CD4-positive, alpha-beta T cell treated with Interleukin-21 for 1 hour (primary cell): ENCODE results near the gene CCR5.
A peak's percentile ranks its signal among the peaks of the same experiment; 100 is the strongest.
"Not testable (repeated sequence)": the region's sequence is repeated elsewhere in the genome, so short reads cannot be mapped to it uniquely, and the experiment has no call there.

ENCODE experiments used
- DNase-seq: peaks from one replicate; pipeline ENCODE4 v3.0.0-alpha.2; 2020

CCR5 gene

DNA sequence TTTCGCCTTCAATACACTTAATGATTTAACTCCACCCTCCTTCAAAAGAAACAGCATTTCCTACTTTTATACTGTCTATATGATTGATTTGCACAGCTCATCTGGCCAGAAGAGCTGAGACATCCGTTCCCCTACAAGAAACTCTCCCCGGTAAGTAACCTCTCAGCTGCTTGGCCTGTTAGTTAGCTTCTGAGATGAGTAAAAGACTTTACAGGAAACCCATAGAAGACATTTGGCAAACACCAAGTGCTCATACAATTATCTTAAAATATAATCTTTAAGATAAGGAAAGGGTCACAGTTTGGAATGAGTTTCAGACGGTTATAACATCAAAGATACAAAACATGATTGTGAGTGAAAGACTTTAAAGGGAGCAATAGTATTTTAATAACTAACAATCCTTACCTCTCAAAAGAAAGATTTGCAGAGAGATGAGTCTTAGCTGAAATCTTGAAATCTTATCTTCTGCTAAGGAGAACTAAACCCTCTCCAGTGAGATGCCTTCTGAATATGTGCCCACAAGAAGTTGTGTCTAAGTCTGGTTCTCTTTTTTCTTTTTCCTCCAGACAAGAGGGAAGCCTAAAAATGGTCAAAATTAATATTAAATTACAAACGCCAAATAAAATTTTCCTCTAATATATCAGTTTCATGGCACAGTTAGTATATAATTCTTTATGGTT is at the start of gene CCR5:
CCR5 (plus strand) TSS at position 108 of the 680 bp plus-strand sequence. CDS start 1,957 bp downstream, outside the sequence.
- peak; percentile 64 for DNase-seq

DNA sequence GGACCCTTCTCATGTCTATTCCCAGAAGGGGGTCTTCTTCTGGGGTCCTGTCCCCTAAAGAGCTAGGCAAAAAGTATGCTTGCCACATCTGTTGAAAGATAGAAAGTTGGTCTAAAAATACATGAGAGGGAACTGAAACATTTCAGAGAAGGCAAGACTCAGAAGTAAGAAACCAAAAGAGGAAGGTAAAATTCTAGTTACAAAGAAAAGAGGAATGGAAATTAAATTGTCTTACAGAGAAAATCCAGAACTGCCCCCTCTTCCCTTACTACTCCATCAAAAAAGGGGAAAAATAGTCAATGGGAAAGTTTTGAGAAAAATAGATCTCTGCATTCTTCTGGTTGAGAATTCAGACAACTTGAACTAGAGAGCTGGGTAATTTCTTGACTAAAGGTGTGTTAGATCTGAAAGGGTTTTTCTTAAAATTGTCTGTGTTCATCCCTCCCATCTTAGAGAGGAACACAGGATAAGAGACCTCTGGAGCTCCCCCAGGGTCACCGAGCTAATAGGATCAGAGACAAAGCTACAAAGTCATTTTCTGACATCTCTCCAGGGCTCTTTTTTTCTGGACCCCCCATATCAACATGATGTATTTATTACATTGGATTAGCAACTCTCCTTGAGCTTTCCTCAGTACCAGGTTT is 49.2 kb upstream of the CCR5 start:
- no peak for DNase-seq

DNA sequence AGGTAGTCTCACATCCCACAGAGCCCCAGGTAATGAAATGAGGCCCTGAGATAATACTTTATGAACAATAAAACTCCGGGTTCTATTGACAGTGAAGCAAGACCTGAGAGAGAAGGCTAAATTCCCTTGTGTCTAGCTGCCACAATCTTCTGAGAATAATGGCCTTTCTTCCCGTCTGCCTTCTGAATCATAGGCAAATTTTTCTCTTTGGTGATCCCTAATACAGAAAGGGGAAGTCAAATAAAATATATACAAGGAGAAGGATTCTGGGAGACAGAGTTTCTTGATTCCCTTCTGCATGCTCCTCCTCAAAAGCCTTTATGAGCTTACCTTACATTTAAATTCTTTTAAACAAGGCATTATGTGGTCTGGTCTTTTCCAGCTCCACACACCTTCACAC is 46.7 kb upstream of the CCR5 start:
- DNase-seq: no peak

DNA sequence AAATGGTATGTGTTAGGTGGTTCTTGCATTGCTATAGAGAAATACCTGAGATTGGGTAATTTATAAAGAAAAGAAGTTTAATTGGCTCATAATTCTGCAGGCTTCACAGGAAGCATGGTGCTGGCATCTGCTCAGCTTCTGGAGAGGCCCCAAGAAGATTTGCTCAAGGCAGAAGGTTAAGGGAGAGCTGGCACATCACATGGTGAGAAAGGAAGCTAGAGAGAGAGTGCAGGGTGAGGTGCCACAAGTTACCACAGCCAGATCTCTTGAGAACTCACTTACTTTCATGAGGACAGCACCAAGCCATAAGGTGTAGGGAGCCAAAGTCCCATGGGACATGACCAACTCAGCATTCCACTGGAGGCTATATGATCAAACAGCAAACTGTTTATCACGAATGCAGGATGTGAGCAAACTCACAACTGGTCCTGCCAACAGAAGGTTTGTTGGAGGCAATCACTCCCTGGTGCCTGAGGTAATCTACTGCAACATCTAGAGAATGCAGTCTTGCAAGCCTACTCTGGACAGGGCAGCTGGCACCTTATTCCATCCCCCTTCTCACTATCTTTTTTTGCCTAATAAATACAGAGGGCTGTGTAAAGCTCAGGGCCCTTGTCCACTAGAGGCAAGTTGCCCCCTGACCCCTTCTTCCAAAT is 45.0 kb upstream of the CCR5 start:
- DNase-seq: no peak

DNA sequence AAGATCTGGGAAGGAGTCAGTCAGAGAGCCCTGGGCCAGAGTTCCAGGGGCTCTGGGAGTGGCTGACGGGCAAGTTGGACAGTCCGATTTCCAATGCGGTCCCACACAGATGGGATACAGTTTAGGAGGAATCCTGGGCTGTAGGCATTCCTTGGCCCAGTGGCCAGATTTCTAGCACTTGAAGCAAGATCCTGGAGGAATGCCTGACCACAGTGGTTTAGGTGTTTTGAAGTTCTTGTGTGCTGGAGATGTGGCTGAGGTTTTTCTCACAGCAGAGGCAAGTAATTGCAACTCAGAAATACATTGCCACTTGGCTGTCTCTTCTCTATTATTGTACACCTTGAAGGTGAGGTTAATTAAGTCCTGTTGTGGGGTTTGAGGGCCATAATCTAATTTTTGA is 40.1 kb upstream of the CCR5 start:
- not testable (repeated sequence) for DNase-seq

DNA sequence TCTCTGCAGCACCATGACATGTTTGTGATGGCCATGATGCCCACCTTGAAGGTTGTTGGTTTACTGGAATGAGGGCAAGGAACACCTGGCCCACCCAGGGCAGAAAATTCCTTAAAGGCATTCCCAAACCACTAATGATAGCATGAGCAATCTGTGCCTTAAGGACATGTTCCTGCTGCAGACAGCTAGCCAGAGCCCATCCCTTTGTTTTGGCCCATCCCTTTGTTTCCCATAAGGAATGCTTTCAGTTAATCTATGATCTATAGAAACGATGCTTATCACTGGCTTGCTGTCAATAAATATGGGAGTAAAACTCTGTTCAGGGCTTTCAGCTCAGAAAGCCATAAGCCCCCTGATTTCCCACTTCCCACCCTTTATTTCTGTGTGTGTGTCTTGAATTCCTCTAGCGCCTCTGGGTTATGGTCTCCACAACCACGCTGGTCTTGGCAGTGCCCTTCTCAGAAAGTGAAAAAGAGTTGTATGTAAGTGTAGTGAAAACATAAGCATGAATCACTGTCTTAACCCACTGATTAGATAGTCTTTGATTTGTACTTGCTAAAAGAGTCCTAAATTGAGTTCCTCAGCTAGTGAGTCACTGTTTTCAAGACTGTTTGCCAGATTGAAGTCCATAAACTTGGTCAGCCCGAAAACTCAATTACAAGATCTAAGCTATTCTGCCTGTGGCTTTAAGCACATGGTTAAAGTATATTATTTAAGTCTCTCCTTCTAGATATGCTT is 35.8 kb upstream of the CCR5 start:
- no peak for DNase-seq

DNA sequence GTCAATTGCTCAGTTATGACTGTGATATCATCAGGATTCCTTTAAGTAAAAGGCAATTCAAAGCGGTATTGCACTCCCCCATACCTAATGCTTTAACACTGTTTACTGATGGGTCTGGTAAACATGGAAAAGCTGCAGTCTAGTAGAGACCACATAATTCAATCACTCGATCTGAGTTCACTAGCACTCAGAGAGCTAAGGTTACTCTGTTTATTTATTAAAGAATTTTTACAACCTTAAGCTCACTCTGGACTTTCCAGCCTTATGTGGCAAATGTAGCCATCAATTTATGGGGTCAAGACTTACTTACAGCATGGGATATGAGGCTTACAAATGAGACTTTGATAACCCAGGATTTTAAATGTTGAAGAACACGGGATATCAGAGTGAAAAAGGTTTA is 35.2 kb upstream of the CCR5 start:
- no peak for DNase-seq

DNA sequence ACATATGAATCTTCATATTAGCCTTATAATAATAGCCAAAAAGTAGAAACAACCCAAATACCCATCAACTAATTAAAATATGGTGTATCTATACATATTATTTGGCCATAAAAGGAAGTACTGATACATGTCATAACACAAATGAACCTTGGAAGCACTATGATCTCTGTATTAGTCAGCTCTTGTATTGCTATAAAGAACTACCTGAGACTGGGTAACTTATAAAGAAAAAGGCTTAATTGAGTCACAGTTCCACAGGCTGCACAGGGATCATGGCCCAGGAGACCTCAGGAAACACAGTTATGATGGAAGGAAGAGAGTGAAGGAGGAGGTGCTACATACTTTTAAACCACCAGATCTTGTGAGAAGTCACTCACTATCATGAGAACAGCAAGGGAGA is 32.8 kb upstream of the CCR5 start:
- no peak for DNase-seq

DNA sequence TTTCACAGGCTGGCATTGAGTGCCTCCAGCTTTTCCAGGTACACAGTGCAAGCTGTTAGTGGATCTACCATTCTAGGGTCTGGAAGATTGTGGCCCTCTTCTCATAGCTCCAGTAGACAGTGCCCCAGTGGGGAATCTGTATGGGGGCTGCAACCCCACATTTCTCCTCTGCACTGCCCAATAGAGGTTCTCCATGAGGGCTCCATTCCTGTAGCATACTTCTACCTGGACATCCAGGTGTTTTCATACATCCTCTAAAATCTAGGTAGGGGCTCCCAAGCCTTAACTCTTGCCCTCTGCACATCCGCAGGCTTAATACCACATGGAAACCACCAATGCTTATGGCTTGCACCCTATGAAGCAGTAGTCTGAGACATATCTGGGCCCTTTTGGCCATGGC is 31.9 kb upstream of the CCR5 start:
- no peak for DNase-seq

DNA sequence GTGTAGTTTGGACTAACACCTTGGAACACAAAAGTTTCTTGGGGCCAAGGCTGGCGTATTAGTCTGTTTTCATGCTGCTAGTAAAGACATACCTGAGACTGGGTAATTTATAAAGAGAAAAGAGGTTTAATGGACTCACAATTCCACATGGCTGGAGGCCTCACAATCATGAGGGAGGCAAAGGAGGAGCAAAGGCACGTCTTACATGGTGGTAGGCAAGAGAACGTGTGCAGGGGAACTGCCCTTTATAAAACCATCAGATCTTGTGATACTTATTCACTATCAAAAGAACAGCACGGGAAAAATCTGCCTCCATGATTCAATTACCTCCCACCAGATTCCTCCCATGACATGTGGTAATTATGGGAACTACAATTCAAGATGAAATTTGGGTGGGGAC is 26.3 kb upstream of the CCR5 start:
- DNase-seq: no peak

DNA sequence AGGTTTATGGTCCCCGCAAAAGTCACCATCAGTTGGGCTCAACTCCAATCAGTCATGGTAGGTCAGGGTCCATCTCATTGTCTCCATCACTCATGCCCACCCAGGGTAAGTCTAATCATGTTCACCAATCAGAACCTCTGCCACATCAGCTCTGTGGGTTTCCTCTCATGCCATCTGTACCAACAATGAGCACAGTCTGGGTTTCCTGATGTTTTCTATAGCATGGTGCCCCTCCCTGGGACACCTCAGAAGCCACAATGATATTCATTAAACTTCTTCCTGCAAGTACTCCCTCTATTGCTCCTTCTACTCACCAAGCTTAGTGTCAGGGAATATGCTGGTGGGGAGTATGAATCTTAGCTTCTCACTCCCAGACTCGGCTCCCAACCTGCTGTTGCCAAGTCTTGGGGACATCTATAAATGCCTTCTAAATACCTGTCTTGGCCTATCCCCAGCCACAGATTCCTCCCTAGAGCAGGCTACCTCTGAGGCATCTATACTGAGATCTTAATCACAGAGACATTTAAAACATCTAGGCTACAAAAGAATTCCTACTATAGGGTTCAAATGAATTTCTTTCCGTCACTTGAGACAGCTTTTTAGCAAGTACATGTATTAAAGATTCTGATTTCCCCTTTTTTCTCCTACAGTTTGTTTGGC is 21.8 kb upstream of the CCR5 start:
- DNase-seq: no peak

DNA sequence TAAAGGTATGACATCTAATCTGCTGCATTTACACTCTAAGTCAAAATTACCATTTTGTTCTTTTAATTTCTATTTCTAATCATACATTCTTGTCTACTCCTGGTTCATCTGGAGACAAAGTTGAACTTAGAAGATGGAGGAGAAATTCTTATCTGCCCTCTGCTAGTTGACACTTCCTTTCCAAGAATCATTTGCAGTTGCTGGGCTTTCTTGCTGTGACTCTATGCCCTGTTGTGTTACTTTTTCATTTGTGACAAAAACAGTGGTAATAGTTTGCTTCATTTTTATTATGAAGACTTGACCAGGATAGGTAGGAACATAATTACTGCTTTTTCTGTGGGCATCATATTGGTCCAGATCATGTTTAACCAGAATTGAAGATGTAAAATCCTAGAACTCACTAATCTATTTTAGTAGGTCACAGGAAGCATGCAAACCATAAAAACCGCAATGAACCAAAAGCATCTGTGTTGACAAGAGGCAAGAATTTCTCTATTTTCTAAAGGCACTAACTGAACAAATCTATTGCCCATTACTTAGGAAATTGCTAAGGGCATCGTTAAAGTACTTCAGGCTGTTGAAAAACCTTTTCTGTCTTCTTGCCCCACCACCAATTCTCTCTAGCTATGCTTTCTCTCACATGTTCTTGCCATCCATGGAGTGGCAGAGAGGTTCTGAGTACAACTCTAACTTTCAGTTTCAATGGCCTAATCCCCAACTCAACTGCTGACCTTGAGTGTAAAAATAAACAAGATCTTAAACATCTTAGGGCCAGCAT is 21.1 kb upstream of the CCR5 start:
- DNase-seq: peak; percentile 43

DNA sequence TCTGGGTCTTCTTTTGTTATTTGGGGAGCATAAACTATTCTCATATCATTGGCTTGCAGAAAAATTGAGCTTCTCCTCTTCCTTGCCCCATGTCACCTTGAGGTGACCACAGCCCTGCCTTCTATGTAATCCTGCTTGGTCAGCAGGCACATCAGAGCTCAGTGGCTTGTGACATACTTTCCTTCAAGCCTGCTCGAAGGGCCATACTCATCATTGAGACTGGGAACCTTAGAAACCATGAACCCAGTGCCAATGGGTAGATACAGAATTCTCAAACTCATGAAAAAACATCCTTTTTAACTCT is 20.5 kb upstream of the CCR5 start:
- no peak for DNase-seq

DNA sequence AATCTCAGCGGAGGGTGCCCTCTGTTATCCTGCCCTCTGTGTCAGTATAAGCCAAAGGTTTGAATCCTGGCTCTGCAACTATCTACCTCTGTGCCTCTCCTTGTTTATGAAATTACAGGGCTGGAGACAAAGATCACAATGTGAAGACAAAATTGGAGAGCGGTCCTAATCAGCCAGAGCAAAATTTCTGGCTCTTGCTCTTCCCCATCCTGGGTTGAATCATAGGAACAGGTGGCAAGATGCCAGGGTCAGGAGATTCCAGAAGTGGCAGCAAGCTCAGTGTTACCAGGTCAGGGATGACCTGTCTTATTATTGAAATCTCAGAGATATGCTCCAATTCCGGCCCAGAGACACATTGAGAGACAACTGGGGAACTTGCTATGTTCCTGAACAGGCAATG is 19.1 kb upstream of the CCR5 start:
- DNase-seq: no peak

DNA sequence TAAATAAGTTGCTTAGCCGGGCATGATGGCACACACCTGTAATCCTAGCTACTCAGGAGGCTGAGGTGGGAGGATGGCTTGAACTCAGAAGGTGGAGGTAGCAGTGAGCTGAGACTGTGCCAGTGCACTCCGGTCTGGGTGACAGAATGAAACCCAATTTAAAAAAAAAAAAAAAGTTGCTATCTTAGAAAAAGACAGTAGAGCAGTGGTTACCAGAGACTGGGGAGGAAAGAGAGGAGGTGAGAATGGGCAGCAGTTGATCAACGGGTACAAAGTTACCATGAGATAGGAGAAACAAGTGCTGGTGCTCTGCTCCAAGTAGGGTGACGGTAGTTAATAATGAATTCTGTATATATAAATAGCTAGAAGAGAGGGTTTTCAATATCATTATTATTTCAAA is 17.7 kb upstream of the CCR5 start:
- no peak for DNase-seq

DNA sequence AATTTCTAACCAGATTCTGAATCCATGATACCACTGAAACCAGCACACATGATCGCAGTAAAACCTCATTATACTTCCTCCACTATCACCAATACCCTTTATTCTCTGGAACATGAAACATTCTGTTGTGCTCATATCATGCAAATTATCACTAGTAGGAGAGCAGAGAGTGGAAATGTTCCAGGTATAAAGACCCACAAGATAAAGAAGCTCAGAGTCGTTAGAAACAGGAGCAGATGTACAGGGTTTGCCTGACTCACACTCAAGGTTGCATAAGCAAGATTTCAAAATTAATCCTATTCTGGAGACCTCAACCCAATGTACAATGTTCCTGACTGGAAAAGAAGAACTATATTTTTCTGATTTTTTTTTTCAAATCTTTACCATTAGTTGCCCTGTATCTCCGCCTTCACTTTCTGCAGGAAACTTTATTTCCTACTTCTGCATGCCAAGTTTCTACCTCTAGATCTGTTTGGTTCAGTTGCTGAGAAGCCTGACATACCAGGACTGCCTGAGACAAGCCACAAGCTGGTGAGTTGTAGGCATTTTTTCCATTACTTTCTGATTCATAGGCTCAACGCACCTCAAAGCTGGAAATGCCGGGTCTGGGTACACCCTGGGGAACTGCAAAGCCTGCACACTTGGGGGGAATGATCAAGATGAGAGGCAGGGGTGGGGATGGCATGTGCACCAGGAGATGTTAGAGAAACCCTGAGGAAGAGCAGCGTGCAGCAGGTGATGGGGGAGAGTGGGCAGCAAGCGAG is 16.9 kb upstream of the CCR5 start, which contains the start of gene CCR2:
CCR2 (plus strand) TSS at position 465 of the 764 bp plus-strand sequence. CDS start 3,417 bp downstream, outside the sequence.
- no peak for DNase-seq

DNA sequence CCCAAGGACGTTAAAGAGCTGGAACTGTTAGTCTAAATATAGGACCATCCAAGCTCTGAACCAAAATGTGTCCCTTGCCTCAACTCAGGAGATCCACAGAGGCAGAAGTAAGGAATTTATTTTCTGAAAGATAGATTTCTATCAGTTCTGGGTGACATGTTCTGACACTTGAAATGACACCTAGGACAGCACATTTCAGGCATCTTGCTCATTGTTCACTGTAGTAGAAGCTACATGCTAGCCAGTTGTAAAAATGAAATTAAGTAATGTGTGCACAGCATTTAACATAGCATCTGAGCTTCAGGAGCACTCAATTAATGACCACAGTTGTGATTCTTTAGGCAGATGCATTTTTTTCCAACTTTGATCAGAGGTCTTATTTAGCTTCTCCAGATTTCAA is 16.3 kb upstream of the CCR5 start:
- no peak for DNase-seq

DNA sequence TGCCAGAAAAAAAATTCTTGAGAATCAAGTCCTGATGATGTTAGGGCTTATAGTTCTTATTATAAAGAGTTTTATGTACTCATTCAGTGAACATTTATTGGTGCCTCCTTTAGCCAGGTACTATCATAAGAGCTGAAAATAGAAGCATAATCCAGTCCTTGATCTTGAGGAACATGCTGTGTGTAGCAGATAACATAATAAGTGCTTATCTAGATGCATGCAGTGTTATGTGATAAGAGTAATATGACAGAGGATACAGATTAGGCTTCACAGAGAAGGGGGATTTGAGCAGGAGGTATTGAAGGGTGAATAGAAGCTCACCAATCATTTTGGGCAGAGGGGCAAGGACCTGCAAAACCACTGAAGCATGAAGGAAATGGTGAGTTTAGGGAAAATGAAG is 15.8 kb upstream of the CCR5 start:
- no peak for DNase-seq

DNA sequence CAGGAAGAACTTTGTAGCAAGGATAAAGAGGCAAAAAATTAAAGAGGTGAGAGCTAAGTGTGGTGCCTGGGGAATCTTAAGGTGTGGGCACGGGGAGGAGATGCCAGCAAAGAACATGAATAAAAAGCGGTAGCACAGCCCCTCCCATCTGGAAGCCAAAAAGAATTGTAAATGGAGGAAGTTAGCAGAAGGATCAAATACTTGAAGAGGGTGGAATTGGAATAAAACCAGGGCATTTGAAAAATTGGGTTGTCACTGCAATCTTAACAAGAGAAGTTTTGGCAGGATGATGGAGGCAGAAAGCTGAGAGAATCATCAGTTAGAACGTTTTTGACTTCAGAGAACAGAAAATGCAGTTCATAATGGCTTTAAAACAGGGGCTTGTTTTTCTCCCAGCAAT is 14.5 kb upstream of the CCR5 start:
- no peak for DNase-seq

DNA sequence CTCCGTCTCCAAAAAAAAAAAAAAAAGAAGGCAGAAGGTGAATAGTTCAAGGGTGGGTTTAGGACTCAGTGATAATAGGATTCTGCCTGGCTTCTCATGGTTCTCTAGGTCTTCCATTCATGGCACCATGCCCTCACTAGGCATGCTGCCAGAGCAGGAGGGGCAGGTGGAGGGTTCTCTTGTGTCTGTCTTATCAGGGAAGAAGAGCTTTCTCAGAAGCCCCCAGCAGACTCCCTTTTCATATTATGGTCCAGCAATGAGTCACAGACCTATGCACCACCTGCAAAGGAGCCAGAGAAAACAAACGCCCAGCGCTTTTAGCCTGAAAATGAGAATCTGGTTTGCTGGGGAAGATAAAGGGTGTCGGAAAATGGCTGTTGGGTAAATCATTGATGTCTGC is 13.8 kb upstream of the CCR5 start:
- no peak for DNase-seq

DNA sequence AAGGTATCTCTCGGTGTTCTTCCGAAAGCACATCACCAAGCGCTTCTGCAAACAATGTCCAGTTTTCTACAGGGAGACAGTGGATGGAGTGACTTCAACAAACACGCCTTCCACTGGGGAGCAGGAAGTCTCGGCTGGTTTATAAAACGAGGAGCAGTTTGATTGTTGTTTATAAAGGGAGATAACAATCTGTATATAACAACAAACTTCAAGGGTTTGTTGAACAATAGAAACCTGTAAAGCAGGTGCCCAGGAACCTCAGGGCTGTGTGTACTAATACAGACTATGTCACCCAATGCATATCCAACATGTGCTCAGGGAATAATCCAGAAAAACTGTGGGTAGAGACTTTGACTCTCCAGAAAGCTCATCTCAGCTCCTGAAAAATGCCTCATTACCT is 12.3 kb upstream of the CCR5 start:
- DNase-seq: no peak
